ENCODE measurements around the gene LTBP1. TPM values are rescaled to one million over a fixed set of nuclear protein-coding genes. Genes with fewer than 3 reads are reported as not detected.
"Not testable (repeated sequence)": the region's sequence is repeated elsewhere in the genome, so short reads cannot be mapped to it uniquely, and the experiment has no call there.

LTBP1 gene
- total RNA-seq, 3 donors from 2014 or later, result 14.3 to 38.4 (median 33.6) TPM

- Histone ChIP-seq H3K9me3 (no peaks in the 10 kb centered on the region), H3K4me3 (no peak overlapping the region), H3K36me3 (ENCODE audit: low read depth) (no peaks in the 10 kb centered on the region), H3K4me1 (ENCODE audit: low read depth) (no peaks in the 10 kb centered on the region)
- ATAC-seq (no peak), DNase-seq (no peak)
- TF ChIP-seq, protein P1, sequence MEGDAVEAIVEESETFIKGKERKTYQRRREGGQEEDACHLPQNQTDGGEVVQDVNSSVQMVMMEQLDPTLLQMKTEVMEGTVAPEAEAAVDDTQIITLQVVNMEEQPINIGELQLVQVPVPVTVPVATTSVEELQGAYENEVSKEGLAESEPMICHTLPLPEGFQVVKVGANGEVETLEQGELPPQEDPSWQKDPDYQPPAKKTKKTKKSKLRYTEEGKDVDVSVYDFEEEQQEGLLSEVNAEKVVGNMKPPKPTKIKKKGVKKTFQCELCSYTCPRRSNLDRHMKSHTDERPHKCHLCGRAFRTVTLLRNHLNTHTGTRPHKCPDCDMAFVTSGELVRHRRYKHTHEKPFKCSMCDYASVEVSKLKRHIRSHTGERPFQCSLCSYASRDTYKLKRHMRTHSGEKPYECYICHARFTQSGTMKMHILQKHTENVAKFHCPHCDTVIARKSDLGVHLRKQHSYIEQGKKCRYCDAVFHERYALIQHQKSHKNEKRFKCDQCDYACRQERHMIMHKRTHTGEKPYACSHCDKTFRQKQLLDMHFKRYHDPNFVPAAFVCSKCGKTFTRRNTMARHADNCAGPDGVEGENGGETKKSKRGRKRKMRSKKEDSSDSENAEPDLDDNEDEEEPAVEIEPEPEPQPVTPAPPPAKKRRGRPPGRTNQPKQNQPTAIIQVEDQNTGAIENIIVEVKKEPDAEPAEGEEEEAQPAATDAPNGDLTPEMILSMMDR (IDR thresholded peaks at IDR 0.05), result no peak
- intact Hi-C loops (cut with DNase I, micrococcal nuclease), result loop anchor here in 1 of 2 donors (5.0 kb wide), 1 partner anchor 589 kb away; no protein-coding TSS in a partner anchor
Measured at GRCh38 chr2:33366473-33366872, 419.7 kb downstream of the LTBP1 start.

- not testable (repeated sequence) for ATAC-seq; DNase-seq; H3K4me3 ChIP-seq; H3K9me3 ChIP-seq; H3K4me1 ChIP-seq (ENCODE audit: low read depth); H3K36me3 ChIP-seq (ENCODE audit: low read depth)
- intact Hi-C loops (cut with DNase I, micrococcal nuclease), result loop anchor here in 1 of 2 donors (5.0 kb wide), 1 partner anchor 591 kb away; no protein-coding TSS in a partner anchor
Measured at GRCh38 chr2:33368524-33368923, 421.8 kb downstream of the LTBP1 start.

- TF ChIP-seq, protein P1 (IDR thresholded peaks at IDR 0.05), result no peak
- H3K9me3 ChIP-seq, result no peaks in the 10 kb centered on the region
- ATAC-seq (no peak), DNase-seq (no peak)
- H3K4me3 ChIP-seq, result no peak overlapping the region
- no peaks in the 10 kb centered on the region for H3K4me1 ChIP-seq (ENCODE audit: low read depth)
- intact Hi-C loops (cut with DNase I, micrococcal nuclease), result loop anchor here in 1 of 2 donors (5.0 kb wide), 1 partner anchor 592 kb away; no protein-coding TSS in a partner anchor
- no peaks in the 10 kb centered on the region for H3K36me3 ChIP-seq (ENCODE audit: low read depth)
Measured at GRCh38 chr2:33369191-33369590, 422.4 kb downstream of the LTBP1 start.

- H3K9me3 ChIP-seq, result no peaks in the 10 kb centered on the region
- H3K4me1 ChIP-seq (ENCODE audit: low read depth), result no peaks in the 10 kb centered on the region
- no peaks in the 10 kb centered on the region for H3K36me3 ChIP-seq (ENCODE audit: low read depth)
- TF ChIP-seq, protein P1 (IDR thresholded peaks at IDR 0.05), result no peak
- no peak for DNase-seq
- intact Hi-C loops (cut with DNase I, micrococcal nuclease), result no loop called here
- H3K4me3 ChIP-seq, result no peak overlapping the region
- no peak for ATAC-seq
Measured at GRCh38 chr2:33370636-33371265, 424.0 kb downstream of the LTBP1 start.

DNA sequence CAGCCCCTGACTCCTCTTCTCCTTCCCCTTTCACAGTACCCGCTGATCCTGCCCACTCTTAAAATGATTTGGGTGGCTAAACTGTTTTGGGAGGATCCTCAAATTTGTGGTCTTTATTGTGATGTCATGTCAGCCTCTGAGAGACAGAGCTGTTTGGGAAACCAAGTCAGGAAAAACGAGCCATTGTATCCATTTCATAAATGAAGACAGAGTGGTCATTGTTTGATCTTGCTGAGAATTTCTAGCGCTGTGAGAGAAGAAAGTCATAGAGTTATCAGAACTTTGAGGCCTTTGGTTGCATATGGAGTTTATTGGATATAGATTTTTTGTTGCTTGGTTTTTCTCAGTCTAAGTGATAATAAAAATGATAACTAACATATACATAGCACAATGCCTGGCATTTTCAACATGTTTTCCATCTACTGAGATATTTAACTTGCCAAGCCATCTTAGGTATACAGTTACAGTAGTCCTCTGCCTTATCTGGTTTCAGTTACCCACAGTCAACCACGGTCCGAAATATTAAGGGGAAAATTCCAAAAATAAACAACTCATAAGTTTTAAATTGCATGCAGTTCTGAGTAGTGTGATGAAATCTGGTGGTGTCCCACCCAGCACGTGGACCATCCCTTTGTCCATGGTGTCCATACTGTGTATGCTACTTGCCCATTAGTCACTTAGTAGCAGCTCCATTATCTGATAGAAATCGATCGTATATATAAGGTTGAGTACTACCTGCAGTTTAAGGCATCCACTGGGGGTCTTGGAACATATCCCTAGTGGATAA lies 424.7 kb downstream of the LTBP1 start:
- no peak for DNase-seq
- no peaks in the 10 kb centered on the region for H3K9me3 ChIP-seq
- ATAC-seq, result no peak
- H3K4me1 ChIP-seq (ENCODE audit: low read depth), result no peaks in the 10 kb centered on the region
- intact Hi-C loops (cut with DNase I, micrococcal nuclease), result no loop called here
- TF ChIP-seq, protein P1 (IDR thresholded peaks at IDR 0.05), result no peak
- H3K36me3 ChIP-seq (ENCODE audit: low read depth), result no peaks in the 10 kb centered on the region
- H3K4me3 ChIP-seq, result no peak overlapping the region

DNA sequence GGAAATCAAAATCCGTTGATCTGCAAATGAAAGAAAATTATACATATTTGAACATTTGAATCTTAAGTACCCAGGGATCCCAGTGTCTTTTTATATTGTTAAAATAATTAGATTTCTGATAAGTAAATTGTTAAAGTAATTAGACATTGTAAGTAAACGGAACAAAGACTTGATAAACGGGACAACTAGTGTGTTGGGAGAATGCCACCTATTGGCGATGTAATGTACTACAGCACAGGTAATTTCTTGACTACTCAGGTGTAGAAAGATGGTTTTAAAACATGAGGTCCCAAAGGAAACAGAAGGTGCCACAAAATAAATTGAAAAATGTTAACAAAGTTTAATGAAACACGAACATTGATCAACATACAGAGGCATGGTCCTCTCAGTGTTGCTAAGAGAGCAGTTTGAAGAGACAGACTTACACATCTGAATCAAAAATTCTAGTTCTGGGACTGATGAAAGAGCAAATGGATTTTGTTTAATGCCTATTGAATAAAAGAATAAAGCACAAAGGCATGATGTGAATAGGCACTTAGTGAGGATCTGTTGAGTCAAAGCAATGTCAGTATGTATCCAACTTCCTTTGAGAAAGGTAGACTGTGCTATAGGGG lies 426.3 kb downstream of the LTBP1 start:
- Histone ChIP-seq H3K4me1 (ENCODE audit: low read depth) (no peaks in the 10 kb centered on the region), H3K9me3 (no peaks in the 10 kb centered on the region), H3K4me3 (no peak overlapping the region), H3K36me3 (ENCODE audit: low read depth) (no peaks in the 10 kb centered on the region)
- DNase-seq (peak in 1 of 3 donors; percentile 75), ATAC-seq (peak; percentile 66)
- intact Hi-C loops (cut with DNase I, micrococcal nuclease), result no loop called here
- TF ChIP-seq, protein P1 (IDR thresholded peaks at IDR 0.05), result peak; percentile 48

Data from mucosa of descending colon (tissue), 3 donors.